DND-41 (cell line): ENCODE measurements around the gene DNAJC5.

Source experiments
- ATAC-seq: fragments of 200-7000 bp; cut with Tn5 transposase; 3 replicates; pipeline ENCODE4 v1.9.1; 2021; ENCODE audit warnings: low read depth; ENCODE audit not compliant: insufficient read depth
- DNase-seq: peaks from one replicate; pipeline ENCODE4 v3.0.0-alpha.2; 2020
- H2AFZ ChIP-seq: 2 replicates; pipeline ENCODE4 v1.6.0; 2012; ENCODE audit warnings: low read depth, low read length
- H3K27ac ChIP-seq: 2 replicates; pipeline ENCODE4 v1.5.1; 2012; ENCODE audit warnings: low read length, inconsistent platforms
- H3K27me3 ChIP-seq: fragments of 200-600 bp; sonication (generic); 2 replicates; pipeline ENCODE4 v1.6.0; 2012; ENCODE audit warnings: low read length, mild to moderate bottlenecking, inconsistent platforms; ENCODE audit not compliant: insufficient read depth, poor library complexity
- H3K36me3 ChIP-seq: 2 replicates; pipeline ENCODE4 v1.5.1; 2012; ENCODE audit warnings: low read length, inconsistent platforms; ENCODE audit not compliant: insufficient read depth
- H3K4me1 ChIP-seq: 2 replicates; pipeline ENCODE4 v1.5.1; 2012; ENCODE audit warnings: mild to moderate bottlenecking, low read length; ENCODE audit not compliant: insufficient read depth
- H3K4me2 ChIP-seq: 2 replicates; pipeline ENCODE4 v1.6.0; 2012; ENCODE audit warnings: mild to moderate bottlenecking, moderate library complexity, low read length, inconsistent platforms; ENCODE audit not compliant: insufficient read depth
- H3K4me3 ChIP-seq, 2 experiments: fragments of 200-600 bp in 1 of 2; shearing (Covaris generic) in 1 of 2; 2 replicates each; pipeline ENCODE4 v1.5.1; 2012 to 2016; ENCODE audit warnings: inconsistent platforms in 2 of 2, low read length in 2 of 2, mild to moderate bottlenecking in 2 of 2, low read depth in 1 of 2, moderate library complexity in 1 of 2
- H3K79me2 ChIP-seq: 2 replicates; pipeline ENCODE4 v1.6.0; 2012; ENCODE audit warnings: low read length, inconsistent platforms; ENCODE audit not compliant: insufficient read depth
- H3K9ac ChIP-seq: 2 replicates; pipeline ENCODE4 v1.6.0; 2012; ENCODE audit warnings: low read depth, mild to moderate bottlenecking, inconsistent platforms, low read length, moderate library complexity
- H3K9me3 ChIP-seq: 2 replicates; pipeline ENCODE4 v1.5.1; 2012; ENCODE audit warnings: low read length, moderate library complexity, mild to moderate bottlenecking, inconsistent platforms; ENCODE audit not compliant: insufficient read depth, severe bottlenecking
- H4K20me1 ChIP-seq: 2 replicates; pipeline ENCODE4 v1.6.0; 2012; ENCODE audit warnings: low read length; ENCODE audit not compliant: insufficient read depth
- CTCF ChIP-seq: IDR thresholded peaks from 2 replicates; pipeline ENCODE4 v1.5.1; 2012; ENCODE audit warnings: borderline replicate concordance, low read length, moderate library complexity, mild to moderate bottlenecking; ENCODE audit not compliant: poor library complexity, severe bottlenecking; ENCODE audit errors: extremely low read depth
- EZH2 ChIP-seq: IDR thresholded peaks from 3 replicates; pipeline ENCODE4 v1.6.1; 2012; ENCODE audit warnings: borderline replicate concordance, low read depth, mild to moderate bottlenecking, moderate library complexity, low read length, inconsistent platforms; ENCODE audit not compliant: severe bottlenecking

DNAJC5 gene

DNA sequence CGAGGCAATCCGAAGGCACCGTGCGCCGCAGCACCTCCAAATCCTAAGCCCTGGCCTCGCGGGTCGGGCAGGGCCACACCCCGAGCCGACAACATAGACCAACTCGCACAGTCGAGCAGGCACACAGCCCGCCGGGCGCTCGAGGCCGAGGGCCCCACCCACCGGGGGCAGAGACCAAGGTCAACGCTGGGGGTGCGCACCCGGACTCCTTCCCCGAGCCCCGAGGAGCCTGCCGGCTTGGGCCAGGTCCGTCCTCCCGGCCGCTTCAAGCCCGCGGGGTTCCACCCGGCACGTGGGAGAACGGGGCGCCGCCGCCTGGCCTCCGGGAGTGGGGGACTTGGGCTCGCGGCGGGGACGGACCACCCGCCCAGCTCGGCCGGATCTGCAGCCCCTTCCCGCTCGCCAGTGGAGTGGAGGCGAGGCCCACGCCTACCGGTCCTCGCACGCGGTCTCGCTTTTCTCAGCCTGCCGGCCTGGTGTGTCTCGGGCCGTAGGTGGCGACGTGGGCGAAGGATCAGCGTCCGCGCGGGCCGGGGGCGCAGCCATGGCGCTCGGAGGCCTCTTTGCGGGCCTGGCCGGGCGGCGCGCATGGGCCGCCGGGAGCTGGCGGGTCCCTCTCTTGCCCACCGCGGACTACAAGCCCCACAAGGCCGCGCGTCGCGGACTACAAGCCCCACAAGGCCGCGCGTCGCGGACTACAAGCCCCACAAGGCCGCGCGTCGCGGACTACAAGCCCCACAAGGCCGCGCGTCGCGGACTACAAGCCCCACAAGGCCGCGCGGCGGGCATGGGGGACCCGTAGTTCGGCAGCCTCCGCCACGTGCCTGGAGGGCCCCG, 61.1 kb downstream of the DNAJC5 start, which contains the start of gene UCKL1:
UCKL1 (minus strand) TSS at position 590 of the 837 bp plus-strand sequence; CDS start at position 546, 44 bp downstream.
- Histone ChIP-seq H2AFZ (peak within 1 kb of the TSS; percentile 96), H3K4me3 (peak within 1 kb of the TSS; percentile 78 to 97), H3K79me2 (peaks cover 51% of the 10 kb centered on the region), H3K36me3 (peaks cover 63% of the 10 kb centered on the region), H3K27me3 (no peaks in the 10 kb centered on the region), H3K4me2 (peak within 1 kb of the TSS; percentile 96), H3K9ac (peak within 1 kb of the TSS; percentile 99), H3K4me1 (peaks cover 29% of the 10 kb centered on the region), H4K20me1 (peaks cover 64% of the 10 kb centered on the region), H3K27ac (peak within 1 kb of the TSS; percentile 89), H3K9me3 (no peaks in the 10 kb centered on the region)
- DNase-seq (peak; percentile 90), ATAC-seq (peak; percentile 89)
- TF ChIP-seq EZH2, result no peak

DNA sequence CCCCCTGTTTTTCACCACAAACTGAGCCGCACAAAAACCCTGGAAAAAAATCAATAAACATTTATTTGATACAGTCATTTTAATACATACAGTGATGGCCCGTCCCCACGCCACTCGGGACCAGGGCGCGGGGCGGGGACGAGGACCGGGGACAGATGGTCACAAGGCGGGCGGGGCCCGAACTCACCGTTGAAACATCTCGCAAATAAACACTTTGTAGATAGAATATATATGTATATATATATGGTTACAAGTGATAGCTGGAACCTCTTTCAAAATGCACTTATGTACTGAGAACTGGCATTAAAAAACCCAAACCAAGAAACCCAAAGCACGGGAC, 61.7 kb downstream of the DNAJC5 start:
- Histone ChIP-seq H3K79me2 (peaks cover 45% of the 10 kb centered on the region), H3K9me3 (no peaks in the 10 kb centered on the region), H3K4me2 (peak overlapping the region; percentile 36; the same call in 1 of the 2 replicates), H2AFZ (no peak overlapping the region), H3K27me3 (no peaks in the 10 kb centered on the region), H3K9ac (no peak overlapping the region), H3K27ac (no peak overlapping the region), H3K36me3 (peaks cover 67% of the 10 kb centered on the region), H3K4me1 (peaks cover 29% of the 10 kb centered on the region), H3K4me3 (no peak overlapping the region), H4K20me1 (peaks cover 64% of the 10 kb centered on the region)
- ATAC-seq, result no peak
- no peak for DNase-seq
- TF ChIP-seq CTCF (no peak), EZH2 (no peak)

- H3K4me2 ChIP-seq, result peak overlapping the region; percentile 36; the same call in 1 of the 2 replicates
- peaks cover 29% of the 10 kb centered on the region for H3K4me1 ChIP-seq
- H3K9me3 ChIP-seq, result no peaks in the 10 kb centered on the region
- peaks cover 70% of the 10 kb centered on the region for H3K36me3 ChIP-seq
- TF ChIP-seq EZH2, result no peak
- TF ChIP-seq CTCF, result no peak
- H2AFZ ChIP-seq, result no peak overlapping the region
- H3K27me3 ChIP-seq, result no peaks in the 10 kb centered on the region
- H3K9ac ChIP-seq, result no peak overlapping the region
- H3K79me2 ChIP-seq, result peaks cover 40% of the 10 kb centered on the region
- no peak overlapping the region for H3K4me3 ChIP-seq
- DNase-seq, result no peak
- peaks cover 60% of the 10 kb centered on the region for H4K20me1 ChIP-seq
- H3K27ac ChIP-seq, result no peak overlapping the region; the same call in 1 of the 2 replicates
- no peak for ATAC-seq
Observed at GRCh38 chr20:63957004-63957689, 62.2 kb downstream of the DNAJC5 start.
